Posterior cingulate gyrus (tissue), 11 donors: Measurements from ENCODE around the gene SLC16A2.
A peak's percentile ranks its signal among the peaks of the same experiment; 100 is the strongest.

Experiments
- DNase-seq, 10 donors: peaks; one replicate each; pipeline versions ENCODE4 v3.0.0 to v3.0.0-alpha.2; 2020 to 2021; ENCODE audit warnings: mixed read lengths in 3 of 10
- intact Hi-C: fragments of 100-400 bp; cut with DNase I; formaldehyde crosslinking; loops from one replicate; pipeline ENCODE4 v1.15.1; 2023

SLC16A2 gene

DNA sequence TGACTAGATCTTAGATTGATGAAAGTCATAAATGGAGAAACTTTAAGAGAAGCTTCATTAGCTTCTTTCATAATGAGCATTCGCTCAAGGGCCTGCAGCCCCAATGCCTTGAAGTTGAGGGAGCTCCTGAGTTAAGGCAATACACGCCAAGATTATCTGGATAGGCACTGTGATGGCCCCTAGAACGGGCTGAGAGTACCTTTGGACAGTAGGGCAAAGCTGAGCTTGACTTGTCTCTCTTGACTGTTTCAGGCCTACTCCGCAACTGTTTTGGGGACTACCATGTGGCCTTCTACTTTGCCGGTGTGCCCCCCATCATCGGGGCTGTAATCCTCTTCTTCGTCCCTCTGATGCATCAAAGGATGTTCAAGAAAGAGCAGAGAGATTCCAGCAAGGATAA lies 109.8 kb downstream of the SLC16A2 start:
- intact Hi-C loops, result loop anchor here (10.0 kb wide), 1 partner anchor 106 kb away; the partner anchor contains the start of gene SLC16A2
- no peak for DNase-seq

DNA sequence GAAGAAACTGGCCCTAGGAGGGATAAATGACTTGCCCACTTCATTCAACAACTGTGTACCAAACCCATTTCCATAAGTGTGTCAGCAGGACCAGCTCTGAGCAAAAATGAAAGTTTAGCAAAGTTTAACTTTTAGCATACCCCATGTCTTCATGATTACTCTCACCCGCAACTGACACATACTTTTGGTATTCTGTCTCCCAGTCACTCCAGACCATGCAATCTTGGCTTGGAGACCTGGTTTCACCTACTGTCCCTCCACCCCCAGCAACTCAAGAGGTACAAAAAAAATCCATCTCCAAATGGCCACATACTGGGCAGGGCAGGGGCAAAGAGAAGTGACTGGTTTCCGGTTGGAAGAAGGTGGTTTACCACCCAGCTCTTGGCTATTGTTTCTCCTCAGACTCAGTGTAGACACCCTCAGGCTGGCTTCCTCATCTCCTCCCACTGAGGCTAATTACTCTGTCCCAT lies 113.3 kb downstream of the SLC16A2 start:
- DNase-seq, result no peak
- intact Hi-C loops, result loop anchor here (10.0 kb wide), 1 partner anchor 110 kb away; the partner anchor contains the start of gene SLC16A2

DNA sequence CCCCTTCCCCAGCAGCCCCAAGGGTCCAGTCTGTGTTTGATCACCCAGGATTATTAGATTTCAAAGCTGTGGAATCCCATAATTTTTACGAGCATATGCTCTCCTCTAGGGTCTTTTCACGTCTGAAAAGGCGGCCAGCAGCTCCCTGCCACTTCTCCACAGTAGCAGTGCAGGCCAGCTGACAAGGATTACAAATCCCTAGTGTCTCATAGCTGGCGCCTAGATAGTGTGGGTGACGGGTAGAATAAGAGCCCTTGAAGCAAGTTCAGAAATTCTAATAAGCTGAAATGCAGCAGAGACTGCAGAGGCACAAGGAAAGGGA lies 113.8 kb downstream of the SLC16A2 start:
- intact Hi-C loops, result loop anchor here (10.0 kb wide), 1 partner anchor 110 kb away; the partner anchor contains the start of gene SLC16A2
- no peak for DNase-seq

DNA sequence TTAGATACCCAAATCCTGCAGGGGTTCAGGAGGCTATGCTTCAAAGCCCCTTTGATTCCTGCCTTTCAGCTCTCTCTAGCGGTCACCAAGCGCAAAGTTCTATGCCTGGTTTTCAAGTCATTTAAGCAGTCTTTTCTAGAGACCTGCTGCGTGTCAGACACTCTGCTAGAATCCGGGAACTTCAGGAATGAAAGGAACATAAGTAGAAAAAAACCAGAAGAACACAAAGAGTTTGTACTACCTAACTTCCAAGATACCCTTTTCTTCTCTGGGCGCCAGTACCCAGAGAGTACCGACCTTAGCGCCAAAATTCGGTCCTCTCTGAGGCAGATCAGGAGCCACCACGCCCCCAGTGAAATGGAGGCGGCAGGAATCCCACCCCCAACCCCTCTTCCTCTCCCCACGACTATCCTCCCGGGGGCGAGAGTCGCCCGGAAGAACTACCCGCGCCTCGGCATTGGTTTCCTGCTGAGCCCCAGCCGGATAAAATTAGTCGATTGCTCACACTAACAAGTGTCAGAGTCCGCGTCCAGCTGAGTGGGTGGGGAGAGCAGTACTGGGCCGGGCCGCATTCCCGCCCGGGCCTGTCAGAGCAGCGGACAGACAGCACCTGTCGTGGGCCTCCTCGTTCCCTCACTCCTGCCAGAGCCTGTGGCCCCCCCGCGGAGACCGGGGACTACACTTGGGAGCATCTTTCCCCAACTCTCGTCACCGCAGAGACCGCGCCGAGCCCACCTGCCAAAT lies 114.3 kb downstream of the SLC16A2 start:
- peak in 8 of 10 donors; percentile 19 to 84 (median 31) for DNase-seq
- intact Hi-C loops, result loop anchor here (10.0 kb wide), 1 partner anchor 111 kb away; the partner anchor contains the start of gene SLC16A2

DNA sequence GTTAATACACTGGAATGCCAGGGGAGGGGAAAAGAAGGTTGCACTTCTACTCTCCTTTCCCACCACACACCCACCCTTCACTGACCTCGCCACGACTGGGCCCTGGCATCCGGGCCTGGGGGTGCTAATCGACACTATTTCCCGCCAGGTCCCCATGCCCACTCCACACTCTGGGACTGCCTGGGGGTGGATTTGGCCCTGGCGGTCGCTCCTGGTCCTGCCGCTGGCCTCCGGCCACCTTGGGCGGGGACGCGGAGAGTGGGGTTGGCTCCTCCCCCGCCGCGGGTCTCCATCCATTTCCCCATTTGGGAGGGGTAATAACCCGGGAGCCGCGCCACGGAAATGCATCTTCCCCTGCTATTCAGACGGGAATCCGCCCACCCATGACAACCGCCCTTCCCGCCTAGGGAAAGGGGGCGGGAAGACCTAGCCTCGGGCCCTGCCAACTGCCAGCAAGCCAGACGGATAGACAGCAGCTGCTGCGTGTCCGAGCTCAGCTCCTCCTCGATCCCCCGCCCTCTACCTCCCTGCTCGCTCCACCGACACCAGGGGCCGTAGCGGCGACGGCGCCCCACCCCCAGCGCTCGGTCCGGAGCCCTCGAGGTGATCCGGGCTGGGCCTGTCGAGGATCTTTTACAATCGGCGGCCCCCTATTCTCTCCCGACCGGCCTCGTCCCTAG lies 115.0 kb downstream of the SLC16A2 start:
- DNase-seq, result peak; percentile 20 to 94 (median 58)
- intact Hi-C loops, result loop anchor here (10.0 kb wide), 1 partner anchor 111 kb away; the partner anchor contains the start of gene SLC16A2

DNA sequence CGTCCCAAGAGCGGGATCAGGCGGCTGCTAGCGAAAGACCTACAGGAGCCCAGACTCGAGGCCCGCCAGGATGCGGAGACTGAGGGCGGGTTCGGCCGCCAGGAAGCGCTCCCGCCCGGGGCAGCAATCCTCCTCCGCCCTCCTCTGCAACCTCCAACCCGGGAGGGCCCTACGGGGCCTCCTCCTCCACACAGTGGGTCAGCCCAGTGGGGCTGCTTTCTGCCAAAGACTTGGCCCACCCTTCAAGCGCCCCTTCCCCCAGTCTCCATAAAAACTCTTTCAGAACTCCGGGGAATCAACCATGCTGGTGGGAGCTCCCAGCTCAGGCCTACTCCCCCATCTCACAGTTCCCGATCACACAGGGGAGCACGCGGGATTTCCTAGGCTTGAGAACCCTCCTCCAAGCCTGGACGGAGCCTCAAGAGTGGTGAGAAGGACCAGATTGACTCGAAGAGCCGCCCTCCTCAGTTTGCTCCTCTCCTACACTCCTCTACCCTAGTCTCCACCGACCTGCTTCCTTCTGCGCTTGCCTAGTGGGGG lies 115.6 kb downstream of the SLC16A2 start:
- intact Hi-C loops, result loop anchor here (10.0 kb wide), 1 partner anchor 112 kb away; the partner anchor contains the start of gene SLC16A2
- DNase-seq, result peak in 4 of 10 donors; percentile 7 to 87 (median 51)

DNA sequence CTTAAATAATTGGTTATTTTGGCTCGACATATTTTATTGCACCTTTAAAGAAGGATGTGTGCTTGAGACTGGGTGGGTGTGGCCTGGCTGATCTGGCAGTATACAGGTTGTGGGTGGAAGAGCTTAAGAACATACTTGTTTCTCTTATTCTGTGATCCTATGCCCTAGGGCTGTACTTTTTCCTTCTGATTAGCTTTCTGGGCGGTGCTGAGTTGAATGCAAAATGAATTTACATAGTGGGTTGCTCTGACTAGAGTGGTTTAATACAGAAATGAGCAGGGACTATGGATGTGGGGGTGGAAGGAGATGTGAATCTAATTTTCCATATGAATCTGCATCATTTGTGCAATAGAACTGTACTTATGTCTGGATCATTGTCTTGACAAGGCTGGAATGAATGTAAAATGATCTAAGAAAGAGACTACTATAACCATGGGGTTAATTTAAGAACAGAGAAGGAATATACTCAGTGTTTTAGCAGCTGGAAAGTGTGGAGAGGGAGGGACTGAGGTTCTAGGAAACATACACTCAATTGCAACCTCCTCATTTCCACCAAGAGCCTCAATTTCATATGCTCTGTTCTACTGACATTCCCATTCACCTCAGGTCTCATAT lies 119.4 kb downstream of the SLC16A2 start:
- intact Hi-C loops, result no loop called here
- no peak for DNase-seq

DNA sequence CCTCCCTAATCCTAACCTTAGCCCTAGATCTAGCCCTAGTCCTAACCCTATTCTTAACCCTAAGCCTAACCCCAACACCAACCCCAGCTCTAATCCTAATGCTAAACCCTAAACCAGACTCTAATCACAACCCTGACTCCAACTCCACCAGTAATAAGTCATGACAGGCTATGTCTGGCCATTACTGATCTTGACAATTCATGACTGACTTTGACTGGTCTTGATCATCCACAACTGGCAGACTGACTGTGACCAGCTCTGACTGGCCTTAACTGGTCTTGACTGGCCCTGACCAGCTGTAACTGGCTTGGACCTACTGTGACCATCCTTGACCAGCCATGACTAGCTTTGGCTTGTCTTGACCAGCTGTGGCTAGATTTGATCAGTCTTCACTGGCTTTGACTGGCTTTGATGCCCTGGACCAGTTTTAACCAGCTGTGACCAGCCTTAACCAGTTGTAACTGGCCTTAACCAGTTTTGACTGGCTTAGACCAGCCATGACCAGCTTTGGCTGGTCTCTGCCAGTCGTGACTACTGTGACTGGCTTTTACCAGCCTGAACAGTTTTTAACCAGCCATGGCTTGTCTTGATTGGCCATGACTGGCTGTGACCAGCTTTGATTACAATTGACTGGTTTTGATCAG lies 124.7 kb downstream of the SLC16A2 start:
- DNase-seq, result no peak
- intact Hi-C loops, result no loop called here

DNA sequence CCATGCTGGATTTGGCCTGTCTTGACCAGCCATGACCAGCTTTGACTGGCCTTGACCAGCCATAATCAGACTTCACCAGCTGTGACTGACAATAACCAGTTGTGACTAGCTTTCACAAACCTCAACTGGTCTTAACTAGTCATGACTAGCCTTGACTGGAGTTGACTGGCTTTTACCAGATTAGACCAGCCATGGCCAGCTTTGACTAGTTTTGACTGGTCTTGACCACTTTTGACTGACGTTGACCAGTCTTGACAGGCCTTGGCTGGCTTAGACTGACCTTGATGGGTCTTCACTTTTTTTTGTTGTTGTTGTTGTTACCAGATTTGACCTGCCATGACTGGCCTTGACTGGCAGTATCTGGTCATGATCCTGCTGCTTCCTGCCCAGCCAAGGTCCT lies 125.7 kb downstream of the SLC16A2 start:
- intact Hi-C loops, result no loop called here

DNA sequence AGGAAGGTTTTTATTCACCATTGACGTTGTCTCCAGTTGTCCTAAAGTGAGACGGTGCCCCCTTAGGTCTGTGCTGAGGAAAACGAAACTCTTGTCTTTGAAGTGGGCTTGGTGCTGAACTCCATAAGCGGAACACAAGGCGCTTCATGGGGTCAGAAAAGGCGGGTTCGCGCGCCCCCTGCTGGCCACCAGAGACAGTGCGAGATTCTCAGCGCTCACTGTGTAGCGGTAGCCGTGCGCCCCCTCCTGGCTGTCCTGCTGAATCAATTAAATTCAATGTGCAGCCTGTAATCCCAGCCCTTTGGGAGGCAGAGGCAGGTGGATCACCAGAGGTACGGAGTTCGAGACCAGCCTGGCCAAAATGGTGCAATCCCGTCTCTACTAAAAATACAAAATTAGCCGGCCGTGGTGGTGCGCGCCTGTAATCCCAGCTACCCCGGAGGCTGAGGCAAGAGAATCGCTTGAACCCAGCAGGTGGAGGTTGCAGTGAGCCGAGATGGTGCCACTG lies 129.1 kb downstream of the SLC16A2 start:
- peak; percentile 54 to 97 (median 81) for DNase-seq
- intact Hi-C loops, result loop anchor here (1.0 to 5.0 kb wide), 2 partner anchors 167 to 693 kb away; no protein-coding TSS in a partner anchor

More for the DNA sequence above, 125.7 kb downstream of the SLC16A2 start:
- no peak for DNase-seq

DNA sequence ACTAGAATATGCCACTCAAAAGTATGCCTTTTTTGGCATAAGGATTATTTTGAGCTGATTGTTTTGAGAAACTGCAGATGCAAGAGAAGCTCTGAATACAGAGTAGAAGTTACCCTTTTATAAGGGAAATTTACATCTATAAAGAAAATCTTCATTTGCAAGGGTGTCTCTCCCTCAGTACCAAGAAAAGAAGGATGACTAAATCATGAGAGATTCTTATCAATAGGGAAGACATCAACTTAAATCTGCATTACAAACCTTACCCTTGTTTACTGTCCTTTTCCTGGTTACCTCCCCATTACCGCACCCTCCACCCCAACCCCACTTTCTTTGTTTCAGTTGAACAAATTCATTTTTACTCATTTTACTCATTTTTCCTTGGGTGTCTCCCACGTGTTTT lies 130.6 kb downstream of the SLC16A2 start:
- intact Hi-C loops, result loop anchor here (5.0 kb wide), 1 partner anchor 695 kb away; no protein-coding TSS in a partner anchor
- DNase-seq, result no peak

DNA sequence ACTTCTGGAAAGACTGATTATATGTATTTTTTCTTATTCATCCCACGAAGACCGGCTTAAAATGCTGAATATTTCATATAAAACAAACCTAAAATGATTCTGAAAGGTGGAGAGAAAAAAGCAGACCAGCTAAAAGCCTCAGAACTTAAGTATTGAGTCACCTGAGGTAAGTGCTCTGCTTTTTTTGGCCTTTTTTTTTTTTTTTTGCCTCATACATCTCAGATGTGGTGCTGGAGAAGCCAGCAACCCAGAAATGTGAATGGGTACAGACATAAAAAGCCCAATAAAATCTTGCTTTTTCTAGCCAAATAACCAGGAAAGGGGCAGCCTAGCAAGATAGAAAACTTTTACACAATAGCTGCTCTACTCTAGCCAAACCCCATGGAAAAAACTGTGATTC lies 136.1 kb downstream of the SLC16A2 start:
- no peak for DNase-seq
- intact Hi-C loops, result no loop called here

DNA sequence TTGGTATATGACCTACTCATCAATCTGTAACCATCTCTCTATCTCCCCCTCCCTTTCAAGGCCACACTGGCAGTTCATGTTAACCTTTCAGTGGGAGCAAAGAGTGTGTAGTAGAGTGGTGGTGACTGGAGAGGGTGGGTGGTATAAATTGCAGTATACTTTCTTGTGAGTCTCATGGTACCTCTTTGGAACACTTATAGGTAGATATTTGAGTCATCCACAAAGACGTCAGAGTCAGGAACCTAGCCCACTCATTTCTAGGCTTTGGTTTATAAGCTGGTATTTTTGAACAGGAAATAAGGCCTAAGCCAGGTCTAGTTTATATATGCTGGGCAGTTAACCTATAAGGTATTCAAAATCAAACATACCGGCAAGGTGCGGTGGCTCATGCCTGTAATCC lies 156.8 kb downstream of the SLC16A2 start:
- DNase-seq, result no peak
- intact Hi-C loops, result no loop called here

DNA sequence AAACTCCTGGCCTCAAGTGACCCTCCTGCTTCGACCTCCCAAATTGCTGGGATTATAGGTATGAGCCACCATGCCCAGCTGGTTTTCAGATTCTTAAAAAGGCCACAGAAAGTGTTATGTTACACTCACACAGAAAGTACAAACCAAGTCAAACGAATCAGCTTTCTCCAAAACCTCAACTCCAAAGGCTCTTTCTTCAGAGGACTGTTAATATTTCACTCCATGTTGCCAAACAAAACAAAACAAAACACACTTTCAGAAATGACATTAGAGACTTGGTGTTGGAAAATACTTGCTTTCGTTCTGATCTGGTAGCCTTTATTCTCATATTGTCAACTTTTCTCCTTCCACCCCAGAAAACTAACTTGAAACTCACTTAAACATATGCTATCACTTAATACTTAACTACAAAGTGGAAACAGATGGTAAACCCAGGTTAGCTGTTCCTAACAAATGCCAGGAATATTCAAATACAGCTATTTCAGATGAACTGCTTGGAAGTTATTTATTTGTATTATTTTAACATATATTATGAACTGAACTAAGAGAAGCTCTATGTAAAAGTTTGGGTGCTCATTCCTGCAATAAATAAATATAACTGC lies 158.4 kb downstream of the SLC16A2 start:
- DNase-seq, result no peak
- intact Hi-C loops, result no loop called here
